ENCODE results near the gene HEG1.

The HEG1 gene

DNA sequence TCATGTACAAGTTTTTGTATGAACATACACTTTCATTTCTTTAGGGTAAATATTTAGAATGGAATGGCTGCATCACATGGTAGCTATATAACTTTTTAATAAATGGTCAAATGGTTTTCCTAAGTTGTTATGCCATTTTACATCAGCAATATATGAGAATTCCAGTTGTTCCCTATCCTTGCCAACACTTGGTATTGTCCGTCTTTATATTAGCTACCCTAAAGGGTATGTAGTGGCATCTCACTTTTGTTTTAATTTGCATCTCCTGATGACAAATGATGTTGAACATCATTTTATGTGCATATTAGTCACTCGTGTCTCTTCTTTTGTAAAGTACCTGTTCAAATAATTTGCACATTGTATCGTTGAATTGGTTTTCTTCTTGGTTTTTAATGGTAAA is 118.7 kb downstream of the HEG1 start:
- DNase-seq, result no peak

DNA sequence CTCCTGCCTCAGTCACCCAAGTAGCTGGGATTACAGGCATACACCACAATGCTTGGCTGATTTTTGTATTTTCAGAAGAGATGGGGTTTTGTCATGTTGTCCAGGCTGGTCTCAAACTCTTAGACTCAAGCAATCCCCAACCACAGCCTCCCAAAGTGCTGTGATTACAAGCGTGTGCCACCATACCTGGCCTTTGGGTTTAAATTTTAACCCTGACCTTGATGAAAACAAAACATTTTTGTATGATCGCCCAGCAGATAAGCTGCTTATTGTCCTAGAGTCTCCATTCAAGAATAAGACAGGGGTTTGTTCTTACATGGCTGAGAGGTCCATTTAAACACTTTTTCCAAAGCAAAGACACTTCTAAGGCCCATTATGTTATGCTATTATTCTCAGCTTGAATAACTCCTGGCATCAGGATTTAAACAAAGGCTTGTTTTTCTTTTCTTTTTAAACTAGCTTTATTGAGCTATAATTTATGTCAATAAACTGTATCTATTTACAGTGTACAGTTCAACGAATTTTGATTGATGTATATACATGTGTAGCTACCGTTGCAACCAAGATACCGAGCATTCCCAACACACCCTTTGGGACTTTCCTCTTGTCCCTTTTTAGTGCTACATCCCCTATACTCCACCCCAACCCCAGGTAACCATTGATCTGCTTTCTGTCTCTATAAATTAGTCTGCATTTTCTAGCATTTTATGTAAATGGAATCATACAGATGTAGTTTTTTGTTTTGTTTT is 119.8 kb downstream of the HEG1 start:
- no peak for DNase-seq

DNA sequence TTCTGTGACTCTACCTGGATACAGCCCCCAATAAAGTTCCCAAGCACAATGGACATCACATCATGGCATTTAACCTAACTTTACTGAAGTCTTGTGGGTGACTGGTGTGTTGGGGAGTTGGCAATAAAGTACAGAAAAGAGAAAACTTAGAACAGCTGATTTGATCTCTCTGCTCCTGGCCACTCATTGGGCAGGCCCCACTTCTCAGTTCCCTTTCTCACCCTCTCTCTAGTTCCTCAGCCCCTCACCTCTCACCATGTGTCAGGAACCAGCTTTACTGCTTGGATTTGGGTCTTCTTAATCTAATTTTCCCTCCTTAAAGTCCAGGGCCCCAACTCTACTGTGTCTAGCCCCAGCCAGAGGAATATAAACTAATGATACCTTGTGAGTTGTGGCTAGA is 120.5 kb downstream of the HEG1 start:
- DNase-seq, result no peak

DNA sequence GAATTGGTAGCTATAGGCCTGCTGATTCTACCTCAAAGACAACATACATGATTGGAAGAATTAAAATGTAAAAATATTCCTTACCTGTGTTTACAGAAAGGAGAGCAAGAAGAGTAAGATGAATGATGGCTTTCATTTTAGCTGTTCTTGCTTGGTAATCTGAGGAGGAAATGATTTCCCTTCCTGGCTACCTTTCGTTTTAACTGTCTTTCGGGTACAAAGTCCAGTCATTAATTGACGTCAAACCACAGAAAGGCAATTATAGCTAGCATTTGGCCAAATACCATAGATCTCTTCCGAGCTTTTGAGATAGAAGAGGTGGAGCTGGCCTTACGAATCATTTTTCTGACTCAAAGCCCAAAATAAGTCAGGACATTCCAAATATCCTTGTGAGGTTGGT is 121.2 kb downstream of the HEG1 start, which contains the start of gene MUC13:
MUC13 (minus strand) TSS at position 175 of the 400 bp plus-strand sequence; CDS start at position 136, 39 bp downstream.
- peak; percentile 60 for DNase-seq

DNA sequence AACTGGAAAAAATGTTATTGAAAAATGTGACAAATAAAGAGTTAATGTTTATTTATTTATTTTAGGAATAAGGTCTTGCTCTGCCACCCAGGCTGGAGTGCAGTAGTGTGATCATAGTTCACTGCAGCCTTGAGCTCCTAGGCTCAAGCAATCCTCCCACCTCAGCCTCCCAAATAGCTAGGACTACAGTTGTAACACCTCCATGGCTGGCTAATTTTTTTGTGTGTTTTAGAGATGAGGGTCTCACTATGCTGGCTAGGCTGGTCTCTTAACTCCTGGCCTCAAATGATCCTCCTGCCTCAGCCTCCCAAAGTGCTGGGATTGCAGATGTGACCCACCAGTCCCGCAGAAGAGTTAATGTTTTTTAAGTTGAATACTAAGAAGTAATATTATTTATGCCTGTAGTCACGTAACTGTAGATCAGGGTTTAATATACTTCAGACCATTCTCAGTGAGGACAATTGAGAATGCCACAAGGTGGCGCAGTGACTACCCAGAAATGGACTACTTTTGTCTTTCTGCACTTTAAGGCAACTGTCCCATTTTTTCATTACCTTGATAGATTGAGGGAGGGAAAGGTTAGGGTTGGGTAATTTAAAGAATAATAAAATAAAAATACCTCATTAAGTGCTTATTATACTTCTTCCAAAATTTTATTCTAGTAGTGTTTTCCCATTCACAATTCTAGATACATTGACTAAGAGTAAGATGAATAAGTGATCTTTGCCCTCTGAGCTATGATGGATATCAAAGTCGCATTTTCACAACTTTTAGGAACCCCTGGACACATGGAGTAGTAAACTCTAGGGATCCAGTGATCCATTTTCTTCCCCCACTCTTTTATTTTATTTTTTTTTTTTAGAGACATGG is 127.2 kb downstream of the HEG1 start:
- peak; percentile 71 for DNase-seq

DNA sequence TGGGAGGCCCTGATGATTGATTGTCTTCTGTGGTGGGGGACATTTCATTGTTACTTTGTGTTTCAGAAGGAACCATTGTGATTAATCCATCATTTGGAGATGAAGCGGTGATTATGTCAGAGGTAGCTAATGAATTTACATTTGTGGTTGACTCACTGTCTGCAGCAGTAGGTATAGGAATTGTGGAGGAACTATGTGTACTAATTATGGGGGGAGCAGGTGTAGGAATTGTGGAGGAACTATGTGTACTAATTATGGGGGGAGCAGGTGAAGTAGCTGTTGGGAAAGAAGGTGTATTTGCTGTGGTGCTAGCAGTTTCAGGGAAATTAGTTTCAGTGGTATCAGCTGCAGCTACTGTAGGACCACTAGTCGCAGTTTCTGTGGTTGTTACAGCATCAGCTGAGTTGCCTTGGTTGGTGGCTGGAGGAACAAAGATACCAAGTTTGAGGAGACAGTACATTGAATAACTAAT is 128.2 kb downstream of the HEG1 start:
- peak; percentile 52 for DNase-seq

DNA sequence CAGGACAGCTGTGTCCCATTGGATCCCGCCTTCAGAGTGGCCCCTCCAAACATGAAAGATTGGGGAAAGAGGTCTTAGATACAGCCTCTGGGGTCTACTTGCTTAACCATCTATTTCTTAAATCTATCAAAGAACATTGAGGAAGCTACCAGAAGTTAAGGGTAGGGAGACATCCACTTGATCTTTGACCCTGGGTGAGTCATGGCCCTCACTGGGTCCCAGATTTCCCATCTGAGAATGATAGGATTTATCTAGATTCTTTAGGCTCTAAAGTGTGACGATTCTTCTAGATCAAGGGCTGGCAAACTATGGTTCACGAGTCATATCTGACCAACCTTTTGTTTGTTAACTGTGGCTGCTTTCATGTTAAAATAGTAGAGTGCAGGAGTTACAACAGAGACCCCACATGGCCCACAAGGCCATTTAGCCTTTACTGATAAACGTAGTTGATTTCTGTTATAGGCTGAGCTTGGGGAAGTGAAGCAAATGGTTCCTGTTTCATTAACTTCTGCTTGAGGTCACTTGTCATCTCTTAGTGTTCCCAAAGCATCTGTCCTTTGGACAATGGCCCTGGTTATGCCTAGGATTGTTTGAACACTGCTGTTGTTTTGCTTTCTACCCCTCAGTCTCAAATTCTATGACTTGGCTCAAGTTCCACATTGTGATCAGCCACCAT is 129.2 kb downstream of the HEG1 start:
- no peak for DNase-seq

DNA sequence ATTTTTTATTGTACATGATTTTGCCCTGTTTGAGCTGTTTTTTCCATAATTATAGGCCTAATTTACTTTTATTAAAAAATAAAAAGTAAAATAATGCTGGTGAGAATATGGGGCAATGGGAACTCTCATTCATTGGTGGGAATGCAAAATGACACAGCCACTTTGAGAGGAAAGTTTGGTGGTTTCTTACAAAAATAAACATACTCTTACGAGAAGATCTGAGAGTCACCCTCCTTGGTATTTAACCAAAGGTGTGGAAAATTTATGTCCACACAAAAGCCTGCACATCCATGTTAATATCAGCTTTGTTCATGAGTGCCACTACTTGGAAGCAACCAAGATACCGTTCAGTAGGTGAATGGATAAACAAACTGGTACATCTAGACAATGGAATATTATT is 131.1 kb downstream of the HEG1 start:
- DNase-seq, result no peak

DNA sequence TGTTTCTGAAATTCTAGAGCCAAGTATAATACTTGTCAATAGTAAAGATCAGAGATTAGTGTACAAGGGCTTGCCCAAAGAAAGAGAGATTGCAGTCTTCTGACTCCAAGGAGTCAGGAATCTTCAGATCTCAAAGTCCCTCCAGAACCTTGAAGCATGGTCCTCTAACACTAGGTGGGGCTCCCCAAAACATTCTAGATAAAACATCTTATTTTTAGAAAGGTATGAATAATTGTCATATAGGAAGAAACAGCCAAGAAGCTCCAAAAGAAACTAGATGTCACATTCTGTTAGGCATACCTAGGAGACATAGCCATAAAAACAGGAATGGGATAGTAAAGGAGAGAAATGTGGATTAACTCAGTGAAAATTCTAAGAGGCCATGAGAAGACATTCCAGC is 132.0 kb downstream of the HEG1 start:
- no peak for DNase-seq

DNA sequence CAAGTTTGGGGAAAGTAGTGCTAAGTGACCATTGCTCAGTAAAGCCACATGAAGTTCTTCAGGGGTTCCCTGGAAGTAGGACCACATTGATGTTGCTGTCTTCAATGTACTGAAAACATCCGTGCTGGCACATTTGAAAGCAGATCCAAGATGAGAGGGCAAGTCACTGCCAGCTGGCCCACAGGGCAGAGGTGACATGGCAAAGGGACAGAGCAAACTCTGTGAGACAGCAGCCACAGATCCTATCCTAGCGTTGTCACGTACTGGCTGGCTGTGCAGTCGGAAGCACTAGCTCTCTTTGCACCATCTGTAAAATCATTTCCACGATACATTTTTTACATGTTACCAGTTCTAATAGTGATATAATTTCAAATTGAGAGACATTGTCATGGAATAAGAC is 135.1 kb downstream of the HEG1 start:
- DNase-seq, result no peak

DNA sequence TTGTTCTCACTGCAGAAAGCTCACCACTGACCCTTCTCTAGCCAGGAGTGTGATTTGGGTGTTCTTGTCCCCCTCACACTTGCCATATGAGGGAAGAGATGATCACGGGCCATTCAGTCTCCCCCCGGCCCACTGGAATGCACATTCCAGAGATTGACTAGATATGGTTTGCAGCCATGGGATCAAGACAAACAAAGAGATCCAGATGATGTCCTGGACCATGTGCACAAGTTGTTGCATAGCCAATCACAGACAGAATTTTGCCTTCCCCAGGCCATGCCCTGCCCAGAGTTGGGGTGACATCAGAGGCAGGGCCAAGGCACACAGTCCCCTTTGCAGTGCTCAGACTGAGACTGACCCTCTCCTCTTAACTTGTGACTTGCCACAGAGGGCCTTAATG is 136.0 kb downstream of the HEG1 start:
- DNase-seq, result no peak

DNA sequence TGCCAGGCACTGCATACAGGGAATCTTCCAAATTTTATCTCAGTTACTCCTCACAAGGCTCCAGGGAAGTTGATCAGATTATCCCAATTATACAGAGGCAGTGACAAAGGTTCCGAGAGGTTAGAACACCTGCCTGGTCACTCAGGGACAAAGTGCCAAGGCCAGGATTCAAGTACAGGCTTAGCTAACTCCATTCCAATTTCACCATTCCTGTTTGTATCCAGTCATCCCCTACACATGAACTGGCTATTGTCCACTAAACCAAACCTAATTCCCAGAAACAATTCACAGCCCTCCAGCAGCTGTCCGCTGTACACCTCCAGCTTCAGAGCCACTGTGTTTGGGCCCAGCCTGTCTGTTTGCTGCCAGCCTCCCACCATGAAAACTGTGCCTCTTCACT is 137.3 kb downstream of the HEG1 start:
- DNase-seq, result no peak

DNA sequence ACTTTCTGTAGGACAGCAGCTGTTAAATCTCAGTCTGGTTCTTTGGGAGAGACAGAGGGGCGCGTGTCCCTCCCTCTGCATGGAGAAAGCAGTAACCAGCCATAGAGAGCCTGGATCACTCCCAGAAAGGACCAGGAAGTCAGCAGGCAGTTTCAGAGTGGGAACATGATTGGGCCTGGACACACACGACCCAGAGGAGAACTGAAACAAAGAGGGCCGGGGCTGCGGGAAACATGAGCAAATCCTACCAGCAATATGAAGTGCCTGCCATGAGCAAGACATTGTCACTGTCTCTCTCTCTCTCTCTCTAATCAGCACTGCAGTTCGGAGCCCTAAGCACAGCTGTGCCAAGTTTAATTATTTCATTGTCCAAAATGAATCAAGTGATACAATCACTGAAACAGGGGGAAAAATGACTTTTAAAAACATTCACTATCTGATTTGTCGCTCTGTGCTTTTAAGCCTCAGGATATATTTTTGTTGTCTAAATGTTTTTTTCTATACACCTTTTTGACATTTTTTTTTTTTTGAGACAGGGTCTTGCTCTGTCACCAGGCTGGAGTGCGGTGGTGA is 138.9 kb downstream of the HEG1 start:
- no peak for DNase-seq

All from NCI-H146 (cell line).